ENCODE measurements around the gene MPZL3.

DNA sequence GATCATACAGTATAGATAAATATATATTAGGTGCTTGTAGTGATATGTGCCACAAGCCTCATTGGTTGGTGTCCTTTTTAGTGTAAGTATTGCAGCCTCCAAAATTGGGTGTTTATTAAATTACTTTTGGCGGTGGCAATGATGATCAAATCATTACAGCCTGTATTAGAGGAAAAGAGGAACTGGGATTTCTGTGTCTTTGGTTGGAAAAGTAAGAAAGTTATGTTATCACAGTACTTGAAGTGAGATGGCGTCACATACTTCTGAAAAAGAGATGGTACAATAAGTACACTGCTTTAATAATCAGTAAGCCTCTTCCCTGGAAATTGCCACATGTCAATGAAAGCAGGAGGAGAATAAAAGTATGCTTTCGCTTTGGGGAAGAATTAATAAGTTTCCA, 523 bp upstream of the MPZL3 start:
- TF ChIP-seq, protein P1, sequence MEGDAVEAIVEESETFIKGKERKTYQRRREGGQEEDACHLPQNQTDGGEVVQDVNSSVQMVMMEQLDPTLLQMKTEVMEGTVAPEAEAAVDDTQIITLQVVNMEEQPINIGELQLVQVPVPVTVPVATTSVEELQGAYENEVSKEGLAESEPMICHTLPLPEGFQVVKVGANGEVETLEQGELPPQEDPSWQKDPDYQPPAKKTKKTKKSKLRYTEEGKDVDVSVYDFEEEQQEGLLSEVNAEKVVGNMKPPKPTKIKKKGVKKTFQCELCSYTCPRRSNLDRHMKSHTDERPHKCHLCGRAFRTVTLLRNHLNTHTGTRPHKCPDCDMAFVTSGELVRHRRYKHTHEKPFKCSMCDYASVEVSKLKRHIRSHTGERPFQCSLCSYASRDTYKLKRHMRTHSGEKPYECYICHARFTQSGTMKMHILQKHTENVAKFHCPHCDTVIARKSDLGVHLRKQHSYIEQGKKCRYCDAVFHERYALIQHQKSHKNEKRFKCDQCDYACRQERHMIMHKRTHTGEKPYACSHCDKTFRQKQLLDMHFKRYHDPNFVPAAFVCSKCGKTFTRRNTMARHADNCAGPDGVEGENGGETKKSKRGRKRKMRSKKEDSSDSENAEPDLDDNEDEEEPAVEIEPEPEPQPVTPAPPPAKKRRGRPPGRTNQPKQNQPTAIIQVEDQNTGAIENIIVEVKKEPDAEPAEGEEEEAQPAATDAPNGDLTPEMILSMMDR (IDR thresholded peaks at IDR 0.05; ENCODE audit: poor library complexity): no peak
- TF ChIP-seq EZH2 (IDR thresholded peaks at IDR 0.05; ENCODE audit: borderline replicate concordance): no peak
- TF ChIP-seq EZH2phosphoT487 (IDR thresholded peaks at IDR 0.05; ENCODE audit: low read depth, severe bottlenecking, unreplicated experiment): no peak

Data from hepatocyte (in vitro differentiated cells).